Stomach (tissue), 9 donors: ENCODE measurements around the gene RBM44. TPM values are rescaled to one million over a fixed set of nuclear protein-coding genes. Genes with fewer than 3 reads are reported as not detected.

Experiments used
- DNase-seq, 2 donors: peaks; one replicate each; pipeline versions ENCODE4 v3.0.0 to v3.0.0-alpha.2; 2013 to 2019
- H3K27ac ChIP-seq, 5 donors: fragments of 200-600 bp in 4 of 5; sonication (generic) in 4 of 5; one replicate each; pipeline ENCODE4 v1.5.1; 2013 to 2019; ENCODE audit warnings: mild to moderate bottlenecking in 1 of 5, moderate library complexity in 1 of 5
- H3K27me3 ChIP-seq, 3 donors: fragments of 200-600 bp; sonication (generic); one replicate each; pipeline ENCODE4 v1.5.1; 2017 to 2019; ENCODE audit warnings: mixed run types in 1 of 3
- H3K36me3 ChIP-seq, 4 donors: fragments of 200-600 bp; sonication (generic); 1 replicate in 3 of 4; 2 replicates in 1 of 4; pipeline ENCODE4 v1.5.1; 2016 to 2019
- H3K4me1 ChIP-seq, 4 donors: fragments of 200-600 bp; sonication (generic); one replicate each; pipeline ENCODE4 v1.5.1; 2016 to 2019
- H3K4me3 ChIP-seq, 4 donors: fragments of 200-600 bp; sonication (generic) in 3 of 4; one replicate each; pipeline ENCODE4 v1.5.1; 2016 to 2019; ENCODE audit warnings: mild to moderate bottlenecking in 1 of 4
- H3K9me3 ChIP-seq, 4 donors: fragments of 200-600 bp; sonication (generic); one replicate each; pipeline ENCODE4 v1.5.1; 2016 to 2019
- EP300 ChIP-seq: sonication (generic); formaldehyde crosslinking; IDR thresholded peaks from one replicate; pipeline ENCODE4 v1.6.1; 2017; ENCODE audit warnings: antibody characterized with exemption
- POLR2A ChIP-seq, 4 donors: fragments of 450-650 bp; IDR thresholded peaks; one replicate each; pipeline ENCODE4 v1.6.1; 2016; ENCODE audit warnings: antibody characterized with exemption in 4 of 4, control low read depth in 2 of 4, mild to moderate bottlenecking in 1 of 4, moderate library complexity in 1 of 4
- POLR2AphosphoS5 ChIP-seq, 3 donors: sonication (generic); formaldehyde crosslinking; IDR thresholded peaks; one replicate each; pipeline ENCODE4 v1.6.1; 2016; ENCODE audit warnings: antibody characterized with exemption in 3 of 3
- WGBS, 5 donors: extraction: QIAGEN DNeasy Blood & Tissue Kit in 3 of 5; methylation state at CpG; one replicate each; pipeline versions ENCODE4 v1.1.5 to v1.1.7; 2013 to 2018; 5-methylcytosine and 5-hydroxymethylcytosine counted together
- intact Hi-C: fragments of 100-400 bp; cut with DNase I; formaldehyde crosslinking; loops from one replicate; pipeline ENCODE4 v1.15.1; 2023; ENCODE audit warnings: low total_unique reads
- polyA plus RNA-seq, 3 donors: library from polyadenylated mRNA; stranded (reverse); fragments of 200-250 nt; gene quantifications; one replicate each; pipeline ENCODE4 v1.2.3, GENCODE V29; 2013
- total RNA-seq, 5 donors: library from RNA; depleted of rRNA; stranded (reverse); fragments of >200 nt; gene quantifications; one replicate each; pipeline versions ENCODE4 v1.1.0 to v1.2.3, GENCODE V29; 2014 to 2016
- TF ChIP-seq, protein P1 (sequence below), 7 experiments: fragments of 450-650 bp in 4 of 7; fragments of 200-600 bp in 3 of 7; sonication (generic) in 3 of 7; IDR thresholded peaks; one replicate each; pipeline ENCODE4 v1.5.1; 2016 to 2019; ENCODE audit warnings: antibody characterized with exemption in 7 of 7, control low read depth in 2 of 7, mild to moderate bottlenecking in 1 of 7
- donor health status: healthy with polysubstance abuse.
- donor health status: Bipolar disorder and iron deficiency.
- donor health status: healthy.

RBM44 gene
- total and polyA plus RNA-seq, 8 donors, result under 0.01 to 2.4 (median 1.8) TPM; not detected in 3

DNA sequence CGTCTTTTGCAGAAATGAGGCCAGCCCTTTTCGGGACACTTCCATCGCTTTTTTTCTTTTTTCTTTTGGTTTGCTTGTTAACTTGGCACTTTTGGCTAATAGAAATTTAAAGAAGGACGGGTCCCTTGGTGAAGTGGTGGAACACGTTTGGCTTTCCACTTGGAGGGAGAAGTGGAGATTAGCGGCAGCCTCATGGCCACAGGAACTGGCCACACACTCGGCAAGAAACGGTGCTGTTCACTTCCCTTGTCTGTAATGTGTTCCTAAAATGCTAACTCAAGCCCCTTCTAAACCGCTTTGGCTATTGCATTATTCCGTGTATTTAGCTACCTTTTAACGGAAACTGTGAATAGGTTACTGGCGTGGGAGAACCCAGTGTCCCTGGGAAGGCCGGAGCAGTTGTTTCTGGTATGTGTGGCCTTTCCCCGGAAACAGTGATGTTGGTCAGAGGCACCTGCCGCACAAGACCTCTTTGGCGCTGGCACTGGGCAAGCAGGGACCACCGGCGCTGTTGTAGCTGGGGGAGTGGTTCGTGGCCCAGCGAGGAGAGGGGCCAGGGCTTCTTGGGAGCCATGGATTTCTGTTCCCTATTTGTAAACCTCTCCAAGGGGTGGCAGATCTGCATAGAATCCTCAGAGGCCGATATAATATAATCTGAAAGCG lies 61.8 kb downstream of the RBM44 start:
- intact Hi-C loops, result no loop called here
- Histone ChIP-seq H3K4me1 (peaks cover 39 to 72% (median 48%) of the 10 kb centered on the region in 4 donors), H3K4me3 (peak overlapping the region; percentile 60 to 67 (median 63)), H3K36me3 (no peaks in the 10 kb centered on the region), H3K9me3 (no peaks in the 10 kb centered on the region), H3K27me3 (peaks cover 0 to 36% (median 7%) of the 10 kb centered on the region in 3 donors), H3K27ac (peak overlapping the region; percentile 55 to 93 (median 83))
- DNase-seq, result no peak
- WGBS, 5 donors, result 24 to 35% (median 31%) methylated on average over 22 of the region's 22 CpGs
- TF ChIP-seq POLR2A (IDR thresholded peaks at IDR 0.05) (no peak), EP300 (peak; percentile 3)

DNA sequence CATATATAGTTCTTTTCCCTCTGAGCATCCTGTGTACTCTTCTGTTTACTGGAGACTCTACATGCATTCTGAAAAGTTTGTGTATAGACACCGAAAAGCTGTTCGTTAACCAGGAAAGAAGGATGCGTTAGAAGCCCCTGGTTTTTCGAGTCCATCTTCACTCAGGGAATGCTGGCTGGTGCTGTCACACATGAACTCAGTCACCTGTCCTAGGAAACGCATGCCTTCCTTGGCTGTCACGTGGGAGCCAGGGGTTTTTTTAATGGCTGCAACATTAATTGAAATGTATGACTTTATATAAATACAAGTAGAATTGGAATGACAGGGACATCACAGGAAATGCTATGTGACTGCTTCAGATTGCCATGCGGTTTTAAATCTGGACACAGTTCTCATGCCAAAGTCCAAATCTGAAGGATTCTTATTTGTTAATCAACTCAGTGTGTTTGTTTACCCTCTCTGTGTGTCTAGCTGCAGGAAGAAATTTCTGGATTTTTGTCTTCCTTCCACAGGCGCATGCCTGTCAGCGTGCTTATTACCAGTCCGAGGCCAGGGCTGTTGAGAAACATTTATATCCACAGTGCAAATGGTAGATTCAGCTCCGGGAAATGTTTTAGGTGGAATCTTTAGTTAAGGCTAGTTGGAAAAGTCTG lies 63.4 kb downstream of the RBM44 start:
- Histone ChIP-seq H3K36me3 (no peaks in the 10 kb centered on the region), H3K27me3 (peaks cover 0 to 36% (median 7%) of the 10 kb centered on the region in 3 donors), H3K4me3 (peak overlapping the region in 3 of 4 donors; percentile 60 to 67 (median 62)), H3K4me1 (peaks cover 39 to 86% (median 56%) of the 10 kb centered on the region in 4 donors), H3K9me3 (no peaks in the 10 kb centered on the region), H3K27ac (peak overlapping the region in 3 of 5 donors; percentile 83 to 93 (median 91))
- TF ChIP-seq, protein P1, sequence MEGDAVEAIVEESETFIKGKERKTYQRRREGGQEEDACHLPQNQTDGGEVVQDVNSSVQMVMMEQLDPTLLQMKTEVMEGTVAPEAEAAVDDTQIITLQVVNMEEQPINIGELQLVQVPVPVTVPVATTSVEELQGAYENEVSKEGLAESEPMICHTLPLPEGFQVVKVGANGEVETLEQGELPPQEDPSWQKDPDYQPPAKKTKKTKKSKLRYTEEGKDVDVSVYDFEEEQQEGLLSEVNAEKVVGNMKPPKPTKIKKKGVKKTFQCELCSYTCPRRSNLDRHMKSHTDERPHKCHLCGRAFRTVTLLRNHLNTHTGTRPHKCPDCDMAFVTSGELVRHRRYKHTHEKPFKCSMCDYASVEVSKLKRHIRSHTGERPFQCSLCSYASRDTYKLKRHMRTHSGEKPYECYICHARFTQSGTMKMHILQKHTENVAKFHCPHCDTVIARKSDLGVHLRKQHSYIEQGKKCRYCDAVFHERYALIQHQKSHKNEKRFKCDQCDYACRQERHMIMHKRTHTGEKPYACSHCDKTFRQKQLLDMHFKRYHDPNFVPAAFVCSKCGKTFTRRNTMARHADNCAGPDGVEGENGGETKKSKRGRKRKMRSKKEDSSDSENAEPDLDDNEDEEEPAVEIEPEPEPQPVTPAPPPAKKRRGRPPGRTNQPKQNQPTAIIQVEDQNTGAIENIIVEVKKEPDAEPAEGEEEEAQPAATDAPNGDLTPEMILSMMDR (IDR thresholded peaks at IDR 0.05), result no peak
- TF ChIP-seq EP300 (no peak), POLR2AphosphoS5 (IDR thresholded peaks at IDR 0.05) (no peak), POLR2A (IDR thresholded peaks at IDR 0.05) (no peak)
- no peak for DNase-seq
- WGBS, 5 donors, result 54 to 65% (median 60%) methylated on average over 11 of the region's 11 CpGs
- intact Hi-C loops, result no loop called here

DNA sequence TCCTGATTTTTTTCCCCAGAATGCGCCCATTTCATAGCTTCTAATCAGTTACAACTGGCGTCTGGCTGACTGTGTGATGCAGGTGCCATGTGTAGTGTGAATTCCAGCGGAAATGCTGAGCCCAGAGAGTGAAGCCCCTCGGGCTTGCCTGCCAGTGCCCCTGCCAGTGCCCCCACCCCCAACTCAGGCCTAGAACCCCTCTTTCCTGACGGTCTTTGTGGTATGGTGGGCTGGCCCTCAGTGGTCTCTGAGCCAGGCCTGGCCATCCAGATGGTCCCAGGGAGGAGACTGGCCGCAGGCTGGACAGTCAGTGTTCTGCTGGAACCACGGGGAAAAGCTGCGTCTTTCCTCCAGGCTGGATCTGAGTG lies 63.9 kb downstream of the RBM44 start:
- intact Hi-C loops, result no loop called here
- Histone ChIP-seq H3K9me3 (no peaks in the 10 kb centered on the region), H3K4me1 (peaks cover 39 to 90% (median 56%) of the 10 kb centered on the region in 4 donors), H3K27me3 (peaks cover 0 to 36% (median 7%) of the 10 kb centered on the region in 3 donors), H3K27ac (peak overlapping the region in 3 of 5 donors; percentile 83 to 93 (median 91)), H3K4me3 (no peak overlapping the region), H3K36me3 (no peaks in the 10 kb centered on the region)
- no peak for DNase-seq
- WGBS, 5 donors, result 90 to 95% (median 91%) methylated on average over 3 to 8 of the region's 8 CpGs
- TF ChIP-seq, protein P1 (IDR thresholded peaks at IDR 0.05), result no peak
- no peak for TF ChIP-seq POLR2AphosphoS5 (IDR thresholded peaks at IDR 0.05)
- no peak for TF ChIP-seq POLR2A (IDR thresholded peaks at IDR 0.05)
- TF ChIP-seq EP300, result no peak

DNA sequence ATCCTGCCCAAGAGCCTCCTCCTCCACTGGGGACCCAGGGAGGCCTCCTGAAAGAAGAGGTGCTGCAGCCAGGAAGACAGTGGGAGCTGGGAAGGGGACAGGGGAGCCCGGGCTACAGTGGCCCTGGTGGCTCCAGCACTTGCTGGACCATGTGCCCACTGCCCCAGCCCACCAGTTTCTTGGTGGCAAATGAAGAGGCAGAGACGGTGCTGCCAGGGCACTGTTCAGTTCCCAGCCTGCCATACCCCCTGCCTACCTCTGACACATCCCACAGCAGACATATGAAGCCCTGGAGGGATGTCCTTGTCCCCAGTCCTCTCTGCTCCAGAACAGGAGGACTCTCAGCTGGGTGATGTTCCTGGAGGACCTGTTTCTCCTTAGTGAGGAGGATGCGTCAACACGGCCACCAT lies 64.5 kb downstream of the RBM44 start:
- Histone ChIP-seq H3K9me3 (no peaks in the 10 kb centered on the region), H3K36me3 (no peaks in the 10 kb centered on the region), H3K4me3 (no peak overlapping the region), H3K27me3 (peaks cover 0 to 36% (median 7%) of the 10 kb centered on the region in 3 donors), H3K4me1 (peaks cover 39 to 92% (median 56%) of the 10 kb centered on the region in 4 donors), H3K27ac (peak overlapping the region in 3 of 5 donors; percentile 83 to 93 (median 91))
- no peak for DNase-seq
- TF ChIP-seq, protein P1 (IDR thresholded peaks at IDR 0.05), result no peak
- TF ChIP-seq POLR2A (IDR thresholded peaks at IDR 0.05) (no peak), POLR2AphosphoS5 (IDR thresholded peaks at IDR 0.05) (no peak), EP300 (no peak)
- WGBS, 5 donors, result 82 to 97% (median 89%) methylated on average over 2 to 4 of the region's 4 CpGs
- intact Hi-C loops, result no loop called here
